SIG-M5 (cell line): Measurements from ENCODE around the gene NCOA5.
"Not testable (repeated sequence)": the region's sequence is repeated elsewhere in the genome, so short reads cannot be mapped to it uniquely, and the experiment has no call there.

ENCODE experiments used
- DNase-seq: peaks from one replicate; lab custom pipeline; 2025; lab: John Stamatoyannopoulos, UW

Gene NCOA5

GRCh38 chr20:46120136-46120535, 30.4 kb upstream of the NCOA5 start:
- DNase-seq: no peak

DNA sequence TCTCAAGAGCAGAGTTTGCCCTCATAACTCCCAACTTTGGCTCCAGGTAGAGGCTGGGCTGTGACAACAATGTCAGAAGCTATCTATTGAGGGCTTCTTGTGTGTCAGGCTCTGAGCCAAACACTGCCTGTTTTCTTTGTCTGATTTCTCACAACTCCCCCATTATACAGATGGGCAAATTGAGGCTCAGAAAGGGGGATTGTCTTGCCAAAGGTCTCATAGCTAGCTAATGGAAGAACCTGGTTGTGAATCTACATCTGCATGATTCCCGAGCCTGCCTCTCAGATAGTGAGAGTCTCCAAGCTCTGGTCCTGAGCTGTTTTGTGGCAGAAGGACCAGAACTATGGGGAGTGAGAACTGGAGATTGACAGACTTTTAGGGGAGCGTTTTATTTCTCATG, 29.8 kb upstream of the NCOA5 start:
- no peak for DNase-seq

- DNase-seq: no peak
Measured at GRCh38 chr20:46119028-46119546, 29.3 kb upstream of the NCOA5 start.

DNA sequence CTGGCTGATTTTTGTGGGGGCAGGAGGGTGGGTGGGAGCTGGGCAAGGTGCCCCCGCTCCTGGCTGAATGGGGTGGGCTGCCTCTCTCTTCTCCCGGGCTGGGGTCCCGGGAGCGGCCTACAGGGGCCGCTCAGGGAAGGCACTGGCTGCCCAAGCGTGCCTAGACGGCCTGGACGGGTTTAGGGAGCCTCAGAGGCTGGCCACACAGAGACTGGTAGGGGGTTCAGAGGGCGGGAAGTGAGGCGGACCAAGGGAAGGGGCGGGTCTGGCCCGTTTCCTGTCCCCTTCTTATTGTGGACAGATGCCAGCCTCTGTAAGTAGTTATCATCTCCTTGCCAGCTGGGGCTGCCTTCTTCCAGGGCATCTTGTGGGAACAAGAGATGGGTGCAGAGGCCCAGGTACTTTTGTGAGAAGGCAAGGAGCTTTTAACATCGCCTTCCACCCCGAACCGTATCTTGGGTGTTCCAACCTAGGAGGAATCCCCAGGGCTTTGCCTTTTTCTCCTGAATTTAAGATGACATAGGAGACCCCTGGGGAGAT, 28.8 kb upstream of the NCOA5 start:
- DNase-seq: no peak

DNA sequence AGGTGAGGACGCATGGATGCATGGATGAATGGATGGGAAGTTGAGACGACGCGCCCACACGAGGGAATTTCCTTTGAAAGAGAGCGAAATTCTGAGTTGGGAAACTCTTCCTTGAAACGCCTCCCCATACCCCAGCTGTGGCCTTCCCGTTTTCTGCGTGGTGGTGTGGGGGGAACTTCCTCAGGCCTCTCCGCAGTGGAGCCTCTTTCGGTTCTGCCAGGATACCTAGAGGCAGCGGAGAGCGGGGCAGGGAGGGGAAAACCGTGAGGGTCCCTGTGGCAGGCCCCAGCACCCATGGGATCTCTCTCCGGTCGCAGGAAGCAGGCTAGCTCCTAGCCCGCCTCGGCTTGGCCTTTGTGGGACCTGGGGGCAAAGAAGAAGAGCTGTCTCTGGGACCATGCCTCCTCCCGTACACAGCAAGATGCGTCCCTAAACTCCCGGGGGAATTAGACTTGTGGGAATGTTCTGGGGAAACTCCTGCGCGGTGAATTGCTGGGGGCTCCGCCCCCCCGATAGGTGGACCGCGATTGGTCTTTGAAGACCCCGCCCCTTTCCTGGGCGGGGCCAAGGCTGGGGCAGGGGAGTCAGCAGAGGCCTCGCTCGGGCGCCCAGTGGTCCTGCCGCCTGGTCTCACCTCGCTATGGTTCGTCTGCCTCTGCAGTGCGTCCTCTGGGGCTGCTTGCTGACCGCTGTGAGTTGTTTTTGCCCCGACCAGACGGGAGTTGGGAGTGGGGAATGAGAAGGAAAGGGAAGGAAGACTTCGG, 28.1 kb upstream of the NCOA5 start, which contains the start of gene CD40:
Gene CD40 (plus strand): TSS at position 611 of the 764 bp plus-strand sequence. CDS start 30 bp downstream, at position 641.
- no peak for DNase-seq

GRCh38 chr20:46114449-46114848, 24.7 kb upstream of the NCOA5 start:
- no peak for DNase-seq

DNA sequence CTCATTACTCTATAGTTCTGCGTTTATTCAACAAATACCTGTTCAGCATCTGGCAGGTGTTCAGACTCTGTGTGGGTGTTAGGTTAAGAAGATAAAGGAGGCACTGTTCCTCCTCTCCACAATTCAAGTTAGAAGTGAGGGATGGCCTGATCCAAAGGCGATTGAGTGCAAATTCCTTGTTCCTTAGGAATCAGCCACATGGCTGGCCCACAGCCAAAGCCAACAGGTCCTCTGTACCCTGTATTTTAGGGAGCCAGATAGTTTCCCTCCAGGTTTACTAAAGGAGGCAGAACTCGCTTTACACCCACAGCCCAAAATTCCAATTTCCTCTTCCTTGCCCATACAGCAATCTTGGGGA, 23.3 kb upstream of the NCOA5 start:
- DNase-seq: no peak

GRCh38 chr20:46112430-46113112, 22.8 kb upstream of the NCOA5 start:
- DNase-seq: no peak

DNA sequence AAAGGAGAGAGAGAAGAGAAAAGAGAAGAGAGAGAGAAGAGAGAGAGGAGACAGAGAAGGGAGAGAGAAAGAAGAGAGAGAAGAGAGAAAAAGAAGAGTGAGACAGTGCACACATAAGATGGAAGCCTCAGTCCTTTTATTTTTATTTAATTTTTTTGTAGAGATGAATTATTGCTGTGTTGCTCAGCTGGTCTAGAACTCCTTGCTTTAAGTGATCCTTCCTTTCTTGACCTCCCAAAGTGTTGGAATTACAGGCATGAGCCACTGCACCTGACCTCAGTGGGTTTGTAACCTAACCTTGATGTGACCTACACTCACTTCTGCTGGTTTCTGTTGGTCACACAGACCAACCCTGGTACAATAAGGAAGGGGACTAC, 22.1 kb upstream of the NCOA5 start:
- DNase-seq: no peak

DNA sequence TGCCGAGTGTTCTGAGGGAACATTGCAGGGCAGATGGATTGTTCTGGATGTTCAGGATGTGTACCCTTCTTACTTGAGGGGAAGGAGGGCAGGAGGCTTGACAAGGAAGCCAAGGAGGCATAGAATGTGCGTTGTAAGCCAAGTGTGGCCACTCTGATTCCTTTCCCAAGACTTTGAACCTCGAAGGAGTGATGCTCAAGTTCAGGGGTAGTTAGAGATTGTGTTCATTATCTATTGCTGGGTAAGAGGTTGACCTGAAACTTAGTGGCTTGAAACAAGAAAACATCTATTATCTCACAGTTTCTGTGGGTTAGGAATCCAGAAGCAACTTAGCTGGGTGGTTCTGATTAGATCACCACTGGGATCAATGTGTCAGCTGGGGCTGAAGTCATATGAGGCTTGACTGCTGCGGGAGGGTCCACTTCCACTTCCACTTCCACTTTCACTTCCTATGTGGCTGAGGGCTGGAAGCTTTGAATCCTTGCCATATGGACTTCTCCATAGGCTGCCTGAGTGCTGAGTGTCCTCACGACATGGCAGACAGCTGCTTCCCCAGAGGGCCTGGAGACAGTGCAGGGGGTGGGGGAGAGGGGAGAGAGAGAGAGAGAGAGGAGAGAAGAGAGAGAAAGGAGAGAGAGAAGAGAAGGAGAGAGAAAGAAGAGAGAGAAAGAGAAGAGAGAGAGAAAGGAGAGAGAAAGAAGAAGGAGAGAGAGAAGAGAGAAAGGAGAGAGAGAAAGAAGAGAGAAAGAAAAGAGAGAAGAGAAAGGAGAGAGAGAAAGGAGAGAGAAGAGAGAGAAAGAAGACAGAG, 21.5 kb upstream of the NCOA5 start:
- DNase-seq: no peak

DNA sequence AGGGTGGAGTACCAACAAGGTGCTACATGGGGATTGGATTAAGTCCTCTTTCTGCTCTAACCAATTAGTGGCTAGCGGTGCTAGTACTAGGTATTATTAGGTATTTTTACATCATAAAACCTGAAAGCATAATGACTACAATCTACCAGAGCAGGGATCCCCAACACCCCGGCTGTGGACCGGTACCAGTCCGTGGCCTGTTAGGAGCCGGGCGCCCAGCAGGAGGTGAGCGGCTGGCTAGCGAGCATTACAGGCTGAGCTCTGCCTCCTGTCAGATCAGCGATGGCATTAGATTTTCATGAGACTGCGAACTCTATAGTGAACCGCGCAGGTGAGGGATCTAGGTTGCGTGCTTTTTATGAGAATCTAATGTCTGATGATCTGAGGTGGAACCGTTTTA, 19.2 kb upstream of the NCOA5 start:
- no peak for DNase-seq

GRCh38 chr20:46108435-46108841, 18.7 kb upstream of the NCOA5 start:
- DNase-seq: no peak

DNA sequence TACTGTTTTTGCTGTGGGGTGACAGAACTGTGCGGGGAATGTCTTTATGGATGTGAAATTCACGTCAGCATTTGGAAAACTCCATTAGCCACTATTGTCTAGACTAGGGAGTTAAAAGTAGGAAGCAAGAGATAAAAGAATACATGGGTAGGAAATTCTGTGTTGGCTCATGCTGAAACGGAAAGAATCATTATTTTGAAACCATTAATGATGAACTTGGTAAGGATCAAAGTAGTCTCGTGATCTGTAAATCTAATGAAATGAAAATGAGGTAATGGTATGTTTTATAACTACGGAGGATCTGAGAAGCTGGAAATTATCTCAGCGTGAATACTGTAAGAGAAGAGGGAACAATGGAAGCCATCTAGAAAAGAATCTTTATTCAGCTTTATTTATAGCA, 17.3 kb upstream of the NCOA5 start:
- no peak for DNase-seq

GRCh38 chr20:46104262-46104661, 14.5 kb upstream of the NCOA5 start:
- DNase-seq: no peak

- DNase-seq: no peak
Measured at GRCh38 chr20:46102940-46103339, 13.2 kb upstream of the NCOA5 start.

DNA sequence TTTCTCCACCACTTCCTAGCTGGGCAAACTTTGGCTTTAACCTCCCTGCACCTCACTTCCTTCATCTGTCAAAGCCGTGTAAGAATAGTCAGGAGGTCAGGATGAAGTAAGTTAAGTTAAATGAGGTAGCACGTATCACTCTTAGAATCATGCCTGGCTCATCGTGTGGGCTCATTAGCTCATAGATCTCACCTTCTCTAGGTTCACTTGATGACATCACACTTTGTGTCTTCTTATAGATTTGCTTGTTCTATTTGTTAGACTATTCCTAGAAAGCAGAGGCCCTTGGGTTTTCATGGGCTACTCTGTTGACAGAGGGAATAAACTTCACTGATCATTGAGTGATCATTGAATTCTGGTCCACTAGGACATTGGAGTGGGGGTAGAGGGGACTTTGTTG, 12.2 kb upstream of the NCOA5 start:
- DNase-seq: no peak

DNA sequence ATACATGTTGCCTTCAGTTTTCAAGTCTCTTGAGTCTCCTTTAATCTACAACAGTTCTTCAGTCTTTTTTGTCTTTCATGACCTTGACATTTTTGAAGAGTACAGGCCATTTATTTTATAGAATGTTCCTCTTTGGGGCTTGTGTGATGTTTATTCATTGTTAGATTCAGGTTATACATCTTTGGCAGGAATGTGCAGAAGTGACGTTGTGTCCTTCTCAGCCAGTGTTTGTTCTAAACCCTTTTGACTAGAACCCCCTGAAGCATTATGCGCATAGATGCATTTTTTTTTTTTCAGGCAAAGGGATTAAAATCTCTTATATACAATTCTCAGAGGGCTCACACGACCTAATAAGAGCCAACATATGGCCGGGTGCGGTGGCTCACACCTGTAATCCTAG, 11.2 kb upstream of the NCOA5 start:
- no peak for DNase-seq

GRCh38 chr20:46100444-46100843, 10.7 kb upstream of the NCOA5 start:
- DNase-seq: not testable (repeated sequence)

DNA sequence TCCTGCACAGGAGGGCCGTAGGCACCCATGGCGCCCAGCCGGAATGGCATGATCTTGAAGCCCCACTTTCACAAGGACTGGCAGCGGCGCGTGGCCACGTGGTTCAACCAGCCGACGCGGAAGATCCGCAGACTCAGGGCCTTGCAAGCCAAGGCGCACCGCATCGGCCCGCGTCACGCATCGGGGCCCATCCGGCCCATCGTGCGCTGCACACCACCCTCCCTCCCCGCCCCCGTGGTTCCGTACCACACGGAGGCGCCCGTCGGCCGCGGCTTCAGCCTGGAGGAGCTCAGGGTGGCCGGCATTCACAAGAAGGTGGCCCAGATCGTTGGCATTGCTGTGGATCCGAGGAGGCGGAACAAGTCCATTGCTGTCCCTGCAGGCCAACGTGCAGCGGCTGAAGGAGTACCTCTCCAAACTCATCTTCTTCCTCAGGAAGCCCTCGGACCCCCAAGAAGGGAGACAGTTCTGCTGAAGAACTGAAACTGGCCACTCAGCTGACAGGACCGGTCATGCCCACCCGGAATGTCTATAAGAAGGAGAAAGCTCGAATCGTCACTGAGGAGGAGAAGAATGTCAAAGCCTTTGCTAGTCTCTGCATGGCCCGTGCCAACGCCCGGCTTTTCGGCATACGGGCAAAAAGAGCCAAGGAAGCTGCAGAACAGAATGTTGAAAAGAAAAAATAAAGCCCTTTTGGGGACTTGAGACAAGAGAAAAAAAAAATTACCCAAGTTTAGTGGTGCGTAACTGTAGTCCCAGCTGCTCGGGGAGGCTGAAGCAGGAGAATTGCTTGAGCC, 9.9 kb upstream of the NCOA5 start:
- DNase-seq: no peak

DNA sequence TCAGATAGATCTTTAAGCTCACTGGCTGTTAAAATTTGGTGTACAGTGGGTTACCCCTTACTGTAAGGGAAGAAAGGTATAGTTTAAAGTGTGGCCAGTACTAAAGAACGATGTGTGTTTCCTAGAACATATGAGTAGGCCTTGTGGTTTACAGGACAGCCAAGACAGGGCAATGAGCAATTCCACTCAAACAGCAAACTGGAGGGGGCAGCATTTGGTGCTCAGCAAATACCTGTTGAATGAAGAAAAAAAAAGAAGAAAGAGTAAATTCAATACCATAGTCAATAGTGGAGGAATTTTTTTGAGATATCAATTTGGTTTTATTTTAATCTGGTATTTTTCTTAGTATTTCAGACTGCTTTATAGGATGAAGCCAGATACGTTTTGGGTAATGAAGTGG, 3.8 kb upstream of the NCOA5 start:
- DNase-seq: no peak
